Body of pancreas (tissue), 4 donors: Measurements from ENCODE around the gene LYRM4. TPM values are rescaled to one million over a fixed set of nuclear protein-coding genes. Genes with fewer than 3 reads are reported as not detected.

ENCODE experiments used
- ATAC-seq: fragments of 150-250 bp; one replicate; pipeline ENCODE4 v1.9.1; 2016
- DNase-seq, 4 donors: peaks; one replicate each; pipeline ENCODE4 v3.0.0-alpha.2; 2019
- H3K27ac ChIP-seq, 4 donors: fragments of 200-600 bp; sonication (generic); 1 replicate in 3 of 4; 2 replicates in 1 of 4; pipeline versions ENCODE4 v1.5.1 to v1.6.1; 2016 to 2019; ENCODE audit warnings: mild to moderate bottlenecking in 1 of 4, mixed read lengths in 1 of 4, moderate library complexity in 1 of 4
- H3K27me3 ChIP-seq, 2 donors: fragments of 200-600 bp; sonication (generic); one replicate each; pipeline ENCODE4 v1.6.0; 2016; ENCODE audit warnings: mild to moderate bottlenecking in 1 of 2
- H3K36me3 ChIP-seq, 2 donors: fragments of 200-600 bp; sonication (generic); replicated peaks in 1 of 2; 2 replicates each; pipeline ENCODE4 v1.5.1; 2016; ENCODE audit warnings: low read depth in 2 of 2; ENCODE audit not compliant: insufficient read depth in 1 of 2
- H3K4me1 ChIP-seq: fragments of 200-600 bp; sonication (generic); one replicate; pipeline ENCODE4 v1.6.0; 2016
- H3K4me3 ChIP-seq, 2 donors: fragments of 200-600 bp; sonication (generic); 1 replicate in 1 of 2; 2 replicates in 1 of 2; pipeline ENCODE4 v1.5.1; 2016 to 2019
- H3K9me3 ChIP-seq, 3 donors: fragments of 200-600 bp; sonication (generic); 1 replicate in 2 of 3; 2 replicates in 1 of 3; pipeline ENCODE4 v1.5.1; 2016
- POLR2A ChIP-seq, 3 donors: fragments of 450-650 bp; IDR thresholded peaks; one replicate each; pipeline ENCODE4 v1.6.1; 2016; ENCODE audit warnings: antibody characterized with exemption in 3 of 3, mild to moderate bottlenecking in 2 of 3
- WGBS, 2 donors: methylation state at CpG; one replicate each; pipeline ENCODE4 v1.1.5; 2017; 5-methylcytosine and 5-hydroxymethylcytosine counted together
- intact Hi-C: fragments of 100-400 bp; cut with DNase I; formaldehyde crosslinking; loops from one replicate; pipeline ENCODE4 v1.15.1; 2023
- total RNA-seq, 2 donors: library from RNA; depleted of rRNA; stranded (reverse); fragments of >200 nt; gene quantifications; one replicate each; pipeline ENCODE4 v1.1.0, GENCODE V29; 2016
- TF ChIP-seq, protein P1 (sequence below), 7 experiments: fragments of 450-650 bp in 4 of 7; fragments of 200-600 bp in 3 of 7; sonication (generic) in 3 of 7; IDR thresholded peaks; one replicate each; pipeline ENCODE4 v1.5.1; 2016 to 2019; ENCODE audit warnings: antibody characterized with exemption in 7 of 7

Gene LYRM4
- total RNA-seq, 2 donors from 2014 or later, result 15.3 to 18.5 TPM

DNA sequence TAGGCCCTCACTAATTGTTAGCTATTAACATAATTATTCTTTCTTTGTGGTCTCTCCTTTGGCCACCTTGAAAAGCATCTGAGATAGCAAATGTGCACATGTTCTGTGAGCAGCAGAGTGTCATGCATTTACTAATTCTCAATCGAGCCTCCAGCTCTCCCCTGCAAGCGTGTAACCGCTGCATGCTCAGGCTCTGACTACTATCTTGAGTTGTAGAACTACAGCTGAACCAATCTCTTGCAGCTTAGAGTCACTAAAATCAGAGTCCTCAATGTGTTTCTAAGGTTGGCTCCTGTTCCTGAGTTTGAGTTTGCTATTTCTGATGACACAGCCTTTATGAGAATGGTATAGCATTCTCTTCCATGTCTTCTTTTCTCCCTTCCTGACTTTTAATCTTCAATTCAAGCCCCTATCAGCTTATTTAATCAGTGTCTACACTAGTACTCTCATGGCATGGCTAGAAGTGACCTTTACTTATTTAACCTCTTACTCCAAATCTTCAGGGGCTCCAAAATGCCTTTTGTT, 110.1 kb downstream of the LYRM4 start:
- ATAC-seq, result no peak
- intact Hi-C loops, result no loop called here
- Histone ChIP-seq H3K27me3 (no peaks in the 10 kb centered on the region), H3K4me3 (no peak overlapping the region), H3K9me3 (no peaks in the 10 kb centered on the region), H3K36me3 (no peaks in the 10 kb centered on the region), H3K4me1 (no peaks in the 10 kb centered on the region), H3K27ac (no peak overlapping the region)
- TF ChIP-seq, protein P1, sequence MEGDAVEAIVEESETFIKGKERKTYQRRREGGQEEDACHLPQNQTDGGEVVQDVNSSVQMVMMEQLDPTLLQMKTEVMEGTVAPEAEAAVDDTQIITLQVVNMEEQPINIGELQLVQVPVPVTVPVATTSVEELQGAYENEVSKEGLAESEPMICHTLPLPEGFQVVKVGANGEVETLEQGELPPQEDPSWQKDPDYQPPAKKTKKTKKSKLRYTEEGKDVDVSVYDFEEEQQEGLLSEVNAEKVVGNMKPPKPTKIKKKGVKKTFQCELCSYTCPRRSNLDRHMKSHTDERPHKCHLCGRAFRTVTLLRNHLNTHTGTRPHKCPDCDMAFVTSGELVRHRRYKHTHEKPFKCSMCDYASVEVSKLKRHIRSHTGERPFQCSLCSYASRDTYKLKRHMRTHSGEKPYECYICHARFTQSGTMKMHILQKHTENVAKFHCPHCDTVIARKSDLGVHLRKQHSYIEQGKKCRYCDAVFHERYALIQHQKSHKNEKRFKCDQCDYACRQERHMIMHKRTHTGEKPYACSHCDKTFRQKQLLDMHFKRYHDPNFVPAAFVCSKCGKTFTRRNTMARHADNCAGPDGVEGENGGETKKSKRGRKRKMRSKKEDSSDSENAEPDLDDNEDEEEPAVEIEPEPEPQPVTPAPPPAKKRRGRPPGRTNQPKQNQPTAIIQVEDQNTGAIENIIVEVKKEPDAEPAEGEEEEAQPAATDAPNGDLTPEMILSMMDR (IDR thresholded peaks at IDR 0.05), result no peak
- no peak for TF ChIP-seq POLR2A (IDR thresholded peaks at IDR 0.05)
- no peak for DNase-seq
- 85% methylated on average over 3 of the region's 3 CpGs for WGBS, 2 donors

DNA sequence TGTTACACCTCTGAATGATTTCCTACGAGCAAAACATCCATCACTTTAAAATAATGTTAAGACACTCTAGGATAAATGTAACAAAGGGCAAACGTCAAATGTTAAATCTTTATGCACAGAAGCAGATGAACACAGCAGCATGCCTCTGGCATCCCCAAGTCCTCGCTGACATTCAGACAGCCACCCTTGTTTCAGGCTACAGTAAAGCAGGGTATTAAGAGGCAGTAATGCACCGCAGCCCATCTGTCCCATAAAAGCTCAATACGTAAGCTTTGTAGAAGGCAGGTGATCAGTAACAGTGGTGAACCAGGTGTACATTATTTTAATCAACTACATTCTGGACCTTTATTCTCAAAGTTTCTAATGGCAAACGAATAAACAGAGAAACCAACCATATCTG, 110.9 kb downstream of the LYRM4 start:
- no peaks in the 10 kb centered on the region for H3K4me1 ChIP-seq
- no peak overlapping the region for H3K4me3 ChIP-seq
- 90% methylated on average over 6 of the region's 6 CpGs for WGBS, 2 donors
- H3K9me3 ChIP-seq, result no peaks in the 10 kb centered on the region
- intact Hi-C loops, result no loop called here
- H3K27ac ChIP-seq, result no peak overlapping the region
- no peak for DNase-seq
- ATAC-seq, result no peak
- H3K27me3 ChIP-seq, result no peaks in the 10 kb centered on the region
- TF ChIP-seq, protein P1 (IDR thresholded peaks at IDR 0.05), result no peak
- TF ChIP-seq POLR2A (IDR thresholded peaks at IDR 0.05), result no peak
- H3K36me3 ChIP-seq, result no peaks in the 10 kb centered on the region

- WGBS, 2 donors, result 91 to 92% methylated on average over 6 of the region's 6 CpGs
Measured at GRCh38 chr6:5149159-5149704, 111.5 kb downstream of the LYRM4 start.

DNA sequence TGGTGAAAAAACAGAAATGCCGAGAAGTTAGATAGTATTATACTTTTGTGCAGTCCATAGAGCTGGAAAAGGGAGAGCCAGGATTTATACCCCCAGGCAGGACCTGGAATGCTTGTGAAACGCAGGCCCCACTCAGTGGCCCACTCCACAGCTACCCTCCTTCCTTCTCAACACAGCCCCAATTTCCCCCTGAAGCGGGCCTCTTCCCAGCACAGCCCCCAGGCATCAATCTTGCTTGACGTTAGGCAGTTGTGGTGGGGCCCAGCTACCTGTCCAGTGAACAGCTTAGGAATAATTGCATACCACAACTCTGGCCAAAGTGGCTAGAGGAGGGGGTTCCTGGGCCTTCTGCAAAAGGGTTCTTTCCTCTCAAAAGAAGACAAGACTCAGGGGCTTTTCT, 114.4 kb downstream of the LYRM4 start:
- H3K4me3 ChIP-seq, result no peak overlapping the region
- DNase-seq (no peak), ATAC-seq (no peak)
- H3K4me1 ChIP-seq, result no peaks in the 10 kb centered on the region
- H3K27me3 ChIP-seq, result no peaks in the 10 kb centered on the region
- no peaks in the 10 kb centered on the region for H3K36me3 ChIP-seq
- no peak for TF ChIP-seq POLR2A (IDR thresholded peaks at IDR 0.05)
- TF ChIP-seq, protein P1 (IDR thresholded peaks at IDR 0.05), result no peak
- 81 to 88% methylated on average over 4 of the region's 4 CpGs for WGBS, 2 donors
- H3K9me3 ChIP-seq, result no peaks in the 10 kb centered on the region
- H3K27ac ChIP-seq, result no peak overlapping the region
- intact Hi-C loops, result no loop called here

More at GRCh38 chr6:5149159-5149704, 111.5 kb downstream of the LYRM4 start:
- Histone ChIP-seq H3K4me1 (no peaks in the 10 kb centered on the region), H3K27ac (no peak overlapping the region), H3K36me3 (no peaks in the 10 kb centered on the region), H3K4me3 (no peak overlapping the region), H3K9me3 (no peaks in the 10 kb centered on the region), H3K27me3 (no peaks in the 10 kb centered on the region)
- DNase-seq (no peak), ATAC-seq (no peak)
- intact Hi-C loops, result no loop called here
- TF ChIP-seq, protein P1 (IDR thresholded peaks at IDR 0.05), result no peak
- no peak for TF ChIP-seq POLR2A (IDR thresholded peaks at IDR 0.05)
